LNCaP clone FGC (cell line): ENCODE measurements around the gene GABRR1.

Experiments used
- DNase-seq: peaks from one replicate; pipeline ENCODE4 v3.0.0-alpha.2; 2011; ENCODE audit warnings: low read depth
- H3K4me3 ChIP-seq: 2 replicates; pipeline ENCODE4 v1.5.1; 2011; ENCODE audit warnings: mild to moderate bottlenecking, low read depth, low read length, control low read depth
- CTCF ChIP-seq: IDR thresholded peaks from 2 replicates; pipeline ENCODE4 v1.5.1; 2012; ENCODE audit warnings: mild to moderate bottlenecking; ENCODE audit not compliant: control insufficient read depth, insufficient read depth; ENCODE audit errors: extremely low read depth

GABRR1 gene

GRCh38 chr6:89140347-89141156 is 76.6 kb downstream of the GABRR1 start:
- TF ChIP-seq CTCF: no peak
- H3K4me3 ChIP-seq: no peak overlapping the region
- no peak for DNase-seq

GRCh38 chr6:89139509-89140346 is 77.4 kb downstream of the GABRR1 start:
- DNase-seq: no peak
- H3K4me3 ChIP-seq: no peak overlapping the region
- no peak for TF ChIP-seq CTCF

GRCh38 chr6:89138173-89138572 is 79.0 kb downstream of the GABRR1 start:
- no peak for TF ChIP-seq CTCF
- H3K4me3 ChIP-seq: no peak overlapping the region
- DNase-seq: no peak

- H3K4me3 ChIP-seq: no peak overlapping the region
- DNase-seq: no peak
- no peak for TF ChIP-seq CTCF
These were observed 82.4 kb downstream of the GABRR1 start for GRCh38 chr6:89134723-89135122.

- no peak for TF ChIP-seq CTCF
- no peak overlapping the region for H3K4me3 ChIP-seq
- no peak for DNase-seq
These were observed 83.2 kb downstream of the GABRR1 start for GRCh38 chr6:89133981-89134380.

- DNase-seq: no peak
- H3K4me3 ChIP-seq: no peak overlapping the region
- no peak for TF ChIP-seq CTCF
These were observed 85.1 kb downstream of the GABRR1 start for GRCh38 chr6:89132057-89132456.
